GM18873 (cell line): ENCODE measurements around the gene SLC35E1.
A peak's percentile ranks its signal among the peaks of the same experiment; 100 is the strongest.

ENCODE experiments used
- ATAC-seq: cut with Tn5 transposase; IDR thresholded peaks from one replicate; pipeline ENCODE4 v1.9.1; 2021; ENCODE audit warnings: mild to moderate bottlenecking, moderate library complexity, moderate number of reproducible peaks; ENCODE audit not compliant: unreplicated experiment, low FRiP score

SLC35E1 gene

GRCh38 chr19:16599655-16600346 lies 27.6 kb upstream of the SLC35E1 start:
- ATAC-seq = no peak

- no peak for ATAC-seq
Measured at GRCh38 chr19:16598848-16599247, 26.6 kb upstream of the SLC35E1 start.

GRCh38 chr19:16596399-16596798 lies 24.2 kb upstream of the SLC35E1 start:
- ATAC-seq = no peak

GRCh38 chr19:16595097-16595496 lies 22.9 kb upstream of the SLC35E1 start:
- no peak for ATAC-seq

- no peak for ATAC-seq
Measured at GRCh38 chr19:16594681-16595091, 22.5 kb upstream of the SLC35E1 start.

GRCh38 chr19:16594131-16594586 lies 21.9 kb upstream of the SLC35E1 start:
- no peak for ATAC-seq

- ATAC-seq = no peak
Measured at GRCh38 chr19:16593181-16593580, 21.0 kb upstream of the SLC35E1 start.

- ATAC-seq = no peak
Measured at GRCh38 chr19:16591803-16592556, 19.8 kb upstream of the SLC35E1 start.

GRCh38 chr19:16590876-16591802 lies 18.9 kb upstream of the SLC35E1 start:
- no peak for ATAC-seq

GRCh38 chr19:16589917-16590316 lies 17.7 kb upstream of the SLC35E1 start:
- no peak for ATAC-seq

GRCh38 chr19:16588824-16589577 lies 16.8 kb upstream of the SLC35E1 start:
- no peak for ATAC-seq

GRCh38 chr19:16587833-16588823 lies 15.9 kb upstream of the SLC35E1 start:
- ATAC-seq = peak; percentile 30

- ATAC-seq = no peak
Measured at GRCh38 chr19:16586991-16587832, 15.0 kb upstream of the SLC35E1 start.

- ATAC-seq = no peak
Measured at GRCh38 chr19:16586477-16586871, 14.3 kb upstream of the SLC35E1 start.

- peak; percentile 37 for ATAC-seq
Measured at GRCh38 chr19:16585808-16586476, 13.7 kb upstream of the SLC35E1 start.

- no peak for ATAC-seq
Measured at GRCh38 chr19:16585094-16585801, 13.0 kb upstream of the SLC35E1 start.
